HG02610 (cell line): ENCODE measurements around the gene PRKN.

ENCODE experiments used
- ATAC-seq: cut with Tn5 transposase; IDR thresholded peaks from one replicate; pipeline ENCODE4 v1.9.1; 2021; ENCODE audit warnings: mild to moderate bottlenecking, moderate library complexity; ENCODE audit not compliant: unreplicated experiment

The PRKN gene

GRCh38 chr6:162153120-162153519, 574.4 kb downstream of the PRKN start:
- ATAC-seq: no peak

GRCh38 chr6:162151021-162151665, 576.4 kb downstream of the PRKN start:
- no peak for ATAC-seq

- no peak for ATAC-seq
Measured at GRCh38 chr6:162150295-162150694, 577.3 kb downstream of the PRKN start.

GRCh38 chr6:162149786-162150185, 577.8 kb downstream of the PRKN start:
- no peak for ATAC-seq

GRCh38 chr6:162147805-162148204, 579.8 kb downstream of the PRKN start:
- ATAC-seq: no peak

GRCh38 chr6:162147281-162147680, 580.3 kb downstream of the PRKN start:
- ATAC-seq: no peak

- no peak for ATAC-seq
Measured at GRCh38 chr6:162140251-162140852, 587.2 kb downstream of the PRKN start.

- no peak for ATAC-seq
Measured at GRCh38 chr6:162125659-162126058, 601.9 kb downstream of the PRKN start.

- ATAC-seq: no peak
Measured at GRCh38 chr6:162124710-162125435, 602.7 kb downstream of the PRKN start.

- no peak for ATAC-seq
Measured at GRCh38 chr6:162123797-162124196, 603.8 kb downstream of the PRKN start.

GRCh38 chr6:162119341-162119740, 608.2 kb downstream of the PRKN start:
- ATAC-seq: no peak

- ATAC-seq: no peak
Measured at GRCh38 chr6:162118706-162119105, 608.9 kb downstream of the PRKN start.

- ATAC-seq: no peak
Measured at GRCh38 chr6:162116902-162117525, 610.6 kb downstream of the PRKN start.

GRCh38 chr6:162109480-162110050, 618.0 kb downstream of the PRKN start:
- no peak for ATAC-seq

GRCh38 chr6:162108041-162108440, 619.5 kb downstream of the PRKN start:
- ATAC-seq: no peak

GRCh38 chr6:162100096-162100495, 627.5 kb downstream of the PRKN start:
- ATAC-seq: no peak

- no peak for ATAC-seq
Measured at GRCh38 chr6:162099685-162100084, 627.9 kb downstream of the PRKN start.

GRCh38 chr6:162092816-162093502, 634.6 kb downstream of the PRKN start:
- no peak for ATAC-seq

- no peak for ATAC-seq
Measured at GRCh38 chr6:162090734-162091133, 636.8 kb downstream of the PRKN start.

- ATAC-seq: no peak
Measured at GRCh38 chr6:162088091-162088490, 639.5 kb downstream of the PRKN start.

GRCh38 chr6:162085561-162085960, 642.0 kb downstream of the PRKN start:
- no peak for ATAC-seq
